HuH-7.5 (cell line): ENCODE results near the gene PPP1R3E.
"Not testable (repeated sequence)": the region's sequence is repeated elsewhere in the genome, so short reads cannot be mapped to it uniquely, and the experiment has no call there.

ENCODE experiments used
- DNase-seq: peaks from one replicate; pipeline ENCODE4 v3.0.0; 2011; ENCODE audit warnings: low spot score

Gene PPP1R3E

DNA sequence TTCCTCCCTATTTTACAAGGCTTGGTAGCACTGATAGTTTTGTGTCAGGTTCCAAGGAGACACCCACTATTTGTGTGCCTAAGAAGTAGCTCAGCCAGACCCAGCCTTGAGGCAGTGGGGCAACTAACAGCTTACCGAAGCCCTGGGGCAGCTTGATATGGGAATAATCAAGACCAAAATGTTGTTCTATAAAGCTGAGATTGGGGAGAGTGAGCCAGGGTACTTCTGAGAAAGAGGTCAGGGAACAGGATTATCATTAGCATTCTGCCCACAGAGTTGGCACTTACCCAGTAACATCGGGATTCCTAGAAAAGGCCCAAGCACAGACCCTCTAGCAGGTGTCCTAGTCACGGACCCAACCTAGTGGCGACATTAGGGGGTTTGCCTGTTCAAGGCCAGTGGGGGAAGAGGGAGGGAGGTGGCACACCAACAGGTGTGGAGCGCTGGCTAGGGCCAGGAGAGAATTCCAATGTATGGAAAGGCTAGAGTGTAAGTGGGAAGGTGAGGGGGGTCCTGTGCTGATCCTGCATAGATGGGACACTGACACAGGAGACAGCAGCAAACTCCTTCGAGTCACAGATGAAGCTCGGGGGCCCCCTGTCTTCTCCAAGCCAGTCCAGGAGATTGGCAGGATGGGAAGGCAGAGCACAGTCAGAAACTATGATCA, 4.9 kb downstream of the PPP1R3E start:
- no peak for DNase-seq

DNA sequence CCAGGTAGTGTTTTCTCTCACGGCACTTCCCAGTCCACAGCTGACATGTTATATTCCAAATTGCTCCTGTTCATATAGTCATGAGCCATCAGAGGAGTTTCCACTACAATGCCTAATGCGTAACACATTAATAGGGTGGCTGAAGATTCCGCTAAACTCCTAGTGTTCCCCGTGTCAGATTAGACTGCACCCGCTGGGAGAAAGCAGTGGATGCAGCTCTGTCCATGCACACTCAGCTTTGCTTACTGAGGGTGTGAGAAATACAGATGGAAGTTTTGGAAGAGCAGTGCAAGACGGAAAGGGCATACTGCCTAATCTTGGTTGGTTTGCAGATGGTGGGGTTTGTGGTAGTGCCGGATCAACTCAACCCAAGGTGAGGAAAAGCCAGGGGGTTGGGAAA, 5.6 kb downstream of the PPP1R3E start:
- no peak for DNase-seq

DNA sequence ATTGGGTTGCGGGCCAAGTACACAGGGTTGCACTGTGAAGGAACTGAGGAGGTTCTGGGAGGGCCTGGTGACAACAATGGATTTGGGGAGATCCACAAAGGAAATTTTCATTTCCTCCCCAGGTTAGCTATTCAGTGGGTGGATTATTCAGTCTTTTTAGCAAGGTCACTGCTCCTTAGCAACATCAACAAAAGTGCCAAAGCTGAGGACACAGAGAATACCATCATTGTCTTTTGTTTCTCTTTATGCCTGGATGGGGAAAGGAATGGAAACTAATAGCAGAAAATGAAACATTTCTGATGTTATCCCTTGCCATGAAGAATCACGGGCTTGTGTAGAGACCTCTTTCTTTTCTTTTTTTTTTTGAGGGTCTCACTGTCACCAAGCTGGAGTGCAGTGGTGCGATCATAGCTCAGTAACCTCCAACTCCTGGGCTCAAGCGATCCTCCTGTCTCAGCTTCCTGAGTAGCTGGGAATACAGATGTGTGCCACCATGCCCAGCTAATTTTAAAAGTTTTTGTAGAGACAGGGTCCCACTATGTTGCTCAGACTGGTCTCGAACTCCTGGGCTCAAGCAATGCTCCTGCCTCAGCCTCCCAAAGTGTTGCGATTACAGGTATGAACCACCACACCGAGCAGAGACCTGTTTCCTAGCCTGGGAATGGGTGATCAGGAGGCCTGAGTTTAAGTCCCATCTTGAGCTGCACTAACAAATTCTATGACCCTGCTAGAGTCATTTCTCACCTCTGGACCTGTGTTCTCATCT, 6.5 kb downstream of the PPP1R3E start:
- no peak for DNase-seq

DNA sequence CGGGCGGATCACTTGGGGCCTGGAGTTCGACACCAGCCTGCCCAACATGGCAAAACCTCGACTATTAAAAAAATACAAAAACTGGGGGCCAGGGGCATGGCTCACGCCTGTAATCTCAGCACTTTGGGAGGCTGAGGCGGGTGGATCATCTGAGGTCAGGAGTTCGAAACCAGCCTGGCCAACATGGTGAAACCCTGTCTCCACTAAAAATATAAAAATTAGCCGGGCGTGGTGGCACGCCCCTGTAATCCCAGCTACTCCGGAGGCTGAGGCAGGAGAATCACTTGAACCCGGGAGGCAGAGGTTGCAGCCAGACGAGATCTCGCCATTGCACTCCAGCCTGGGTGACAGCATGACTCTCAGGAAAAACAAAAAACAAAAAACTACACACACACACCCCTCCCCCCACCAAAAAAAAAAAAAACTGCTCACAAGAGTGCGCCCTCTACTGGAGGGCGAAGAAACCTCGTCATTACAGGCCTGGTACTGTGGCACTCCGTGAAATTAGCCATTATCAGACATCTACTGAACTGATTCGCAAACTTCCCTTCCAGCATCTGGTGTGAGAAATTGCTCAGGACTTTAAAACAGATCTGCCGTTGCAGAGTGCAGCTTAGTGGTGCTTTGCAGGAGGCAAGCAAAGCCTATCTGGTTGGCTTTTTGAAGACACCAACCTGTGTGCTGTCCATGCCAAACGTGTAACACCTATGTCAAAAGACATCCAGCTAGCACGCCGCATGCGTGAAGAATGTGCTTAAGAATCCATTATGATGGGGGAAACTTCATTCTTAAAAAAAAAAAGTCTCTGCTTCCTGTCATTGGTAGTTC, 7.7 kb downstream of the PPP1R3E start:
- no peak for DNase-seq

DNA sequence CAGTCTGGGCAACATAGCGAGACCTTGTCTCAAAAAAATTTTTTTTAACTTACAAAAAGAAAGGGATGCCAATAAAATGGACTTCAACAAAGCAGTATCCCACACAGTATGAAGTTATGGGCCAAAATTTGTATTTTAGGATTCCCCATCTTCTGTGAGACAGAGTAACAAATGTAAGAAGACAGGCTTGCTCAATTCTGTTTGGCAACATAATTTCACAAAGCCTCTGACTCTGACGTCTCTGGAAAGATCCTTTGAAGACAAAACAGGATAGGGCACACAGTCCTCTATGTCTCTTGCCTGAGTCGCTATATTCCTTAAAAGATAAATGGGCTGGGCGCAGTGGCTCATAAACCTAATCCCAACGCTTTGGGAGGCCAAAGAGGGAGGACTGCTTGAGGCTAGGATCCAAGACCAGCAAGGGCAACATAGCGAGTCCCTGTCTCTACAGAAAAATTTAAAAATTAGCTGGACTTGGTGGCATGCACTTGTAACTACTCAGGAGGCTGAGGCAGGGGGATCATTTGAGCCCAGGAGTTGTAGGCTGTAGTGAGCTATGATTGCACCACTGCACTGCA, 15.7 kb downstream of the PPP1R3E start:
- DNase-seq: no peak

DNA sequence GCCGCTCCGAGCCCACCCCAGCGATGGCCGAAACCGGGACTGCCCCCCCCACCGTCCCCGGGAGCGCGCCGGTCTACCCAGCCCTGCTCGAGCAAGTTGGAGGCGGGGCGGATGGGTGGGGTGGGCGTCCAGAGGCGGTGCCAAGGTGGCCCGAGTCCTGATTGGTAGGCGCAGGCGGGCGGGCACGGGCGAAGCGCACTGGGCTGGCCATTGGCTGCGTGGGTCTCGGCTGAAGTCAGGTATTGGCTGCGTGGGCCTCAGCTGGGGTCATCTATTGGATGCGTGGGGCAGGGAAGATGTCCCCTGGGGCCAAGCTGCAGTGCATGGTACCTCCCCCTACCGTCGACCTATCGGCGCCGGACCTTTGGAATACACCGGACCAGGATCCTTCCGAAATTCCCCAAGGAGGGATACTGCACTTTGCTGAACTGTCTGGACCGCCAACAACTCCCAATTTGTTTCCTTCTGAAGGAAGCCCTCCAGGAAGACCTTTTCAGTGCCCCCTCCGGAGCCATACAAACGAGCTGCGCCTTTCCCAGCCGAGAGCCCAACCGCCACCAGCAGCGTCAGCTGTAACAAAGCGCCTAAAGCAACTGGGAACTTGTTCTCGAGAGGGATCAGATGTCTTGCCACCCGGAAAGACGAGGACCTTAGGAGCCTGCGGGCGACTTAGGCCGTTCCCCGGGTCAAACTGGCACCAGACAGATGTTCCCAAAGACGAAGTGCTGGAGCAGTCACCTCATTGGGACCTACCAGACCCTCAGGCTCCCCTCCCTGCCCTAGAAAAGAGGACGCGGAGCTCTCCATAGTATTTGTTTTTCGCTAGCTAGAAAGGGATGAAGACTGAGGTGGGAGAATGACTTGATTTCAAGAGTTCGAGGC, 16.4 kb downstream of the PPP1R3E start, which contains the start of gene HOMEZ:
Gene HOMEZ (minus strand): TSS at position 113 of the 882 bp plus-strand sequence. CDS start 180 bp downstream, outside the sequence.
- peak; percentile 93 for DNase-seq

DNA sequence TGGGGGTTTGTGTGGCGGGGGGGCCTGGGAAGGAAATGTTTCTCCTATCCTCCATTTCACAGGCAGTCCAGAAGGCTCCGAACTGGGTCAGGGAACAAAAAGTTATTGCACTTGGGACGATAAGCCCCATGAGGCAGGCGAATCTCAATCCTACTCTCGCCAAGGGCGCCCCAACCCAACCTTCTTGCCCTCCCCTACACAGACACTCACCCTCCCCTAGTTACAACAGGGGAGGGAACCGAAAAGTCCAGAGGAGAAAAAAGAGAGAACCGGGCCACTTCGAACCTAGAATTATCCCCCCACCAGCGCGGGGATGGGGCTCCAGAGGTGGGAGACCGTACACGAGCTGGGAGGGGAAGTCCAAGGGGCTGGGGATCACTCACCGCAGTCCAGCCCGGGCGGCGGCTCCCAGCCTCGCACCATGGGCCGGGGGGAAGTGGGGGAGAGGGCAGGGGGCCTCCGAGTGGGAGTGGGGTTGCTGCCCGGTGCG, 17.1 kb downstream of the PPP1R3E start:
- DNase-seq: peak; percentile 26

DNA sequence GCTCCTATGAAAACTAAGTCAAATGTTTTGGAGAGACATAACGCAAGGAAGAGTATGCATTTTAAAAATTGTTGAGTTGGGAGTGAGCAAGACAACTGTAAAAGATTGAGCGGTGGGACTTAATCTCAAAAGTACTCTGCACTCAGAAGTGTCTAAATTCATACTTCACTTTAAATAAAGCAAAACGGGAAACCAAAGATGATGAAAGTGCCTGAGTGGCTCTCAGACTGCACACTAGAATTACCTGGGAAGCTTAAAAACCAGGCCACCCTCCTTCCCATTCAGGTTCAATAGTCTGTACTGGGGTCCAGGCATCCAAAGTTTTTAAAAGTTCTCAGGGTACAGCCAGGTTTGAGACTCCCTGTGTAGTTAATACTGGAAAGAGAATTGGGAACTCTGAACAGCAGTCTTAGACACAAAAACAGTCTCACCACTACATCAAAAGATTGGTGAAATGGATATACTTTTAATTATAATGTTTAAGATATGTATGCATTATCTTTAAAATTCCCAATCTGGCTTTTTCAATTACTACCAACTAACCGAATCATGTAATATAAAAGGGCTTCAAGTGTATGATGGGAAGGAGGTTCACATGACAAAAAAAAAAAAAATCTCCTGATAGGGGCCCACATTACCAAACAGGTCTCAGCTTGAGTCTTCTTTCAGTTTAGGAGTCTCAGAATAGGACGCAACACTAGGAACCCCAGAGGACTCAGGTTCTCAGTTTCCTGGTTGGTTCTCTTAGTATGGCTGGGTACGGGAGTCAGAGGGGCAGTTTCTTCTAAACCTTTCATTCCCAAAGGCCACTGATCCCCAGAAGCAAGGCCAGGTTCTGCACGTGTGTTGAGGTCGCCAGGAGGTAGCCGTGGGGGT, 17.8 kb downstream of the PPP1R3E start:
- DNase-seq: no peak

DNA sequence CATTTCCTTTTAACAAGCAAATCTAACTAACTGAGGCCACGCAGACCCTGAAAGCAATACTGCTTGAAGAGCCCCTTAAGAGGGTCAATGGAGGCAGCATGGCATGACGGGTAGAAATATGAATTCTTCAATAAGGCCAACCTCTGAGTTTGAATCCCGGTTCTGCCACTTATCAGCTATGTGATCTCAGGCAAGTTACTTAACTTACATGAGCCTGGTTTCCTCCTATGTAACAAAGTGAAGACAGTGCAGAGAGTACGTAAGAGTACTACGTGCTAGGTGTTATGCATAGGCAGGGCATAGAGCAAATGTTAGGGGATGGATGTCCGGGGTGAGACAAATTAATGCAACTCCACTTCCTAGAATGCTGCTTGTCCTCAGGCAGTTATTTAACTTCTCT, 21.4 kb downstream of the PPP1R3E start:
- DNase-seq: no peak

DNA sequence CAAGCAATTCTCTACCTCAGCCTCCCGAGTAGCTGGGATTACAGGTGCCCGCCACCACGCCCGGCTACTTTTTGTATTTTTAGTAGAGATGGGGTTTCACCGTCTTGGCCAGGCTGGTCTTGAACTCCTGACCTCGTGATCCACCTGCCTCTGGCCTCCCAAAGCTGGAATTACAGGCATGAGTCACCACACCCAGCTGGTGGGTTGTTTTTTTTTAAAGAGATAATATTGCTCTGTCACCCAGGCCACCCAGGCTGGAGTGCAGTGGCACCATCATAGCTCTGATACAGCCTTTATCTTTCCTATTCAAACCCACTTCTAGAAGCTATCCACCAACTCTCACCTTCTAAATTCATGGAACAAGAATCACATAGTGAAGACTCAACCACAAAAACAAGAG, 24.7 kb downstream of the PPP1R3E start:
- DNase-seq: not testable (repeated sequence)

DNA sequence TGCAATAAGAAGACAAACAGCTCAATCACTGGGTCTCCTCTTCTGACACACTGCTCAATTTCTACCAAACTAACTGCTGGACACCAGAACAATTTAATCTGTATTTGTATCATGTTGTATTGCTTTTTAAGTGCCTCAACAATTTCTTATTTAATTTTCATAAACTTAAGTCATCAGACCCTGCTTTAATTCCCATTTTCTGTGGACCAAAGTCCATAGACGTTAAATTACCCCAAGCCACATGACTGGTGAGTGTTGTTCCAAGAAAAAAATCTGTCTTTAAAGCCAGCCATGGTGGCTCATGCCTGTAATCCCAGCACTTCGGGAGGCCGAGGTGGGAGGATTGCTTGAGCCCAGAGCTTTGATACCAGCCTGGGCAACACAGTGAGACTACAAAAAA, 25.5 kb downstream of the PPP1R3E start:
- DNase-seq: no peak

DNA sequence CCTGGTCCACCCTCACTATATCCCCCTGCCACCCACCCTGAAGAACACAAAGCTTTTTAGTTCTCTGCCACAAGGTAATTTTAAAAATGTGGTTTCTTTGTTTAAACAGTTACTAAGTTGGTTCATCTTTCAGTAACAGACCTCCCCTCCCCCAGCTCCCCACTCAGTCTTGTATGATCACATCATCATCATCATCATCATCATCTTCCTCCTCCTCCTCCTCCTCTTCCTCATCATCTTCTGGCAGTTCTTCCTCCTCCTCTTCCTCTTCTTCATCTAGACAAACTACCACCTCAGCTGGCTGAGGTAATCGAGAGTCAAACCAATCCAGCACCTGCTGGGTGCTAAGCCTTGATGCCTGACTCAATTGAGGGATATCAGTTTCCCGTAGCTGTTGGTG, 27.2 kb downstream of the PPP1R3E start:
- no peak for DNase-seq

DNA sequence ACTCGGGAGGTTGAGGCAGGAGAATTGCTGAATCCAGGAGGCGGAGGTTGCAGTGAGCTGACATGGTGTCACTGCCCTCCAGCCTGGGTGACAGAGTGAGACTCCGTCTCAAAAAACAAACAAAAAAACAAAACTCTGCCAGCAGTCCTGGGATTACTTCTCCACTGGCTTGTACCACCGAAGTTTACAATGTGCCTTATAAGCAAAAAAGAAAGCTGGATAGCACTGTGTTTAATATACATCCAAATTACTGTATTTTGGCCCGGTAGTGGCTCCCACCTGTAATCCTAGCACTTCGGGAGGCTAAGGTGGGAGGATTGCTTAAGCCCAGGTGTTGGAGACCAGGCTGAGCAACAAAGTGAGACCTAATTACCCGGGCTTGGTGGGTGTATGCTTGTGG, 33.5 kb downstream of the PPP1R3E start:
- DNase-seq: no peak

DNA sequence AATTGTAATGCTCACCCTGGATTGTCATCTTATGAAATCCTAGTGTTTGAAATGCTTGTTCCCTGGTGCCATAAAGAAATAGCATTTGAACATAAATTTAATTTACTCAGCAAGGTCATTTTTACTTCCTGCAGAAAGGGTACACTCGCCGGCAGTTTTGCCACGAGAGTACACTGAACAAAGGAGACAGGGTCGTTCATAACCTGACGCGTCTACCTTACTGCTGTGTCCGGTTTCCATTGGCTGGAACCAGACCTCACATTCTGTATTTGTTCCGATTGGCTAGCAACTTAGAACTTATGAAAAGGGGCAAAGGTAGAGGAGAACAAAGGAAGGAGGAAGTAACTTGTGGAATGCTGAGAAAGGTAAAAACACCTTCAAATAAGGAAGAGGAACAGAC, 41.8 kb downstream of the PPP1R3E start:
- DNase-seq: not testable (repeated sequence)

DNA sequence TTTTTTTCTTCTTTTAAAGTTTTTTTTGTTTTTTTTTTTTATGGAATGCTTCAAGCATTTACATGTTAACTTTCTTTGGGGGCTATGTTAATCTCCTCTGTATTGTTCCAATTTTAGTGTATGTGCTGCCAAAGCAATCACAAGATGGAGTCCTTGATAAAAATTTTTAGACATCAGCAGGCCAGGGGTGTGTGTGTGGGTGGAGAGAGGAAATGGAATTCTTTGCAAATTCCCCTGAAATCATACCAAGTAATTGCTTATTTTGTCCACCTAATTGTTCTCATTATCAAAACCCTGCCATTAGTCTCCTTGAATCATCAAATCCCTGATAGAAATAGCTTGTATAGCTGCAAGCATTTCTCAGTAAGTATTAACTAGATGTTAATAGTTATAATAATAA, 43.2 kb downstream of the PPP1R3E start:
- DNase-seq: no peak

DNA sequence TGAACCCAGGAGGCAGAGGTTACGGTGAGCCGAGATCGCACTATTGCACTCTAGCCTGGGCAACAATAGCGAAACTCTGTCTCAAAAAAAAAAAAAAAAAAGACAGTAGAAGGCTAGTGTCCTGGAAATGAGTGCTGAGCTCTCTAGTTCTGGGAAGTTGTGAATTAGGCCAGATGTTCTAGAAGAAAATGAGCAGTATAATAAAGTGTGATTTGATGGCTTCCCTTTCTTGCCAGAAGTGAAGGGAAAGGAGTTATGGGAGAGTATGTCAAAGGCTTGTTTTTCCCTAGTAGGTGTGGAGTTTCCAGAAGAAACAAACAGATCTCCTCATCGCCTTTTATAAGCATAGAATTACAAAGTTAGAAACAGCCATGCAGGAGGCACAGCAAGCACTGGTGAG, 44.4 kb downstream of the PPP1R3E start:
- DNase-seq: no peak

DNA sequence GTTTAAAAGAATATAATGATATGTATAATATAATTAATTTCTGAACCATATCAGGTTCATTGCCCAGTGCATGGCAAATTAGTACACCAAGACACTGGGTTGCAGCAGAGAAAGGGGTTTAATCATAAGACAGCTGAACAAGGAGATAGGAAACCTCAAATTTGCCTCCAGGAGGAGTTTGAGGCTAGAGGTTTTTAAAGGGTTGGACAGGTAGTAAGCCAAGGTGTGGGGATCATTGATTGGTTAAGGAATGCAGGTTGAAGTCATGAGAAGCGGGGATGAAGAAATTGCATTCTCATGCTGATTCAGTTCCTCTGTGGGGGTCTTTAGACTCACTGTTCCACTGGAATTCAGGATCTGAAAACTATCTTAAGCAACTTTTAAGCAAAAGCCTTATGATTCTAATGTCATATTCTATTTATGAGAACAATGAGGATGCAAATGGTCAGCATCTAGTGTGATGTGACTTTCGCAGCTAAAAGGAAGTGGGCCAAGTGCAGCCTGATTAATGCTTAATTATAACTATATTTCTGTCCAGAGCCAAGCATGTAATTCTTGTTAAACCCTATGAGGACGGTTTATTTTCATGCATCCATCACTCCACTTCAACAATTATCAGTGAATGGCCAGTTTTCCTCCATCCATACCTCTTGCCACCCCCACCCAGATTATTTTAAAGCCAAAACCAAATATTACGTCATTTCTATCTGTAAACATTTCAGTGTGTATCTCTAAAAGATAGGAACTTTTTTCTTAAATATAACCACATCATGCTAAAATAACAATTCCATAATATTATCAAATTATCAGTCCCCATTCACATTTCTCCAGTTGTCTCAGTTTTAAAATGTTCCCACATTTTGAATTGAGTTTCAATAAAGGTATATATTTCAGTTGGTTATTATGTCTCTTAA, 50.0 kb downstream of the PPP1R3E start:
- DNase-seq: no peak

DNA sequence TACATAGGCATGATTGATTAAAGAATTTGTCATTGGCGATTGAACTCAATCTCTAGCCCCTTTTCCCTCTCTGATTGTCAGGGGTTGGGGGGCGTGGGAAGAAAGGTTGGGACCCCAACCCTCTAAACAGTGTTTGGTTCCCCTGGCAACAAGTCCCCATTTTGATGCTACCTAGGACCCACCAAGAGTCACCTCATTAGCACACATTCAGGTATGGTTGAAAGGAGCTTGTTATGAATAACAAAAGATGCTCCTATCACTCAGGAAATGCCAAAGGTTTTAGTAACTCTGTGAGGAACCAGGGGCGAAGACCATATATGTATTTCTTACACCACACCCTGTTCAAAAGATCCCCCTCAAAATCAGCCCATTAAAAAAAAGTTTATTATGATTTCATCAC, 50.7 kb downstream of the PPP1R3E start:
- DNase-seq: no peak

DNA sequence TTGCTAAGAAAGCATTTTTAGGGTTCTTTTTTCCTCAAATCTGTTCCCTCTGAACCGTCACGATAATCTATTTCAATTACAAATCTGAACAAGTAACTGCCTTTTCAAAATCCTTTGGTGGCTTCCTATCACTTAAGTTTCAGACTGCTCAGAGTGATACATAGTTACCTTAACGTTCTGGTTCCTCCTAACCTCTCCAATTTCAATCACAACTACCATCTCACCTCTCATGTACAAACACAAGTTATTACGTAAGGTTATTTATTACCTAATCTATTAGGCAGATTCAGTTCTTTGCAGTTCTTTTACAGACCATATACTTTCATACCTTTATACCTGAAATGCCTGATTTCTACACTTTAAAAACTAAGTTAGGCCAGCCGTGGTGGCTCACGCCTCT, 52.8 kb downstream of the PPP1R3E start:
- no peak for DNase-seq
